GM23338 (cell line): ENCODE results near the gene ISG15. TPM values are rescaled to one million over a fixed set of nuclear protein-coding genes. Genes with fewer than 3 reads are reported as not detected.

Experiments used
- ATAC-seq: fragments of 200-7000 bp; cut with Tn5 transposase; 3 replicates; pipeline ENCODE4 v1.9.1; 2020
- DNase-seq: peaks from one replicate; pipeline ENCODE4 v3.0.0-alpha.2; 2015; ENCODE audit warnings: low spot score
- H2AFZ ChIP-seq: fragments of 200-600 bp; sonication (generic); 2 replicates; pipeline ENCODE4 v1.8.0; 2016; ENCODE audit warnings: antibody characterized with exemption, mild to moderate bottlenecking, moderate library complexity
- H3F3A ChIP-seq: fragments of 200-600 bp; sonication (generic); replicated peaks from 2 replicates; pipeline ENCODE4 v1.8.0; 2017; ENCODE audit warnings: antibody characterized with exemption, mixed run types, low read depth
- H3K27ac ChIP-seq: fragments of 200-600 bp; sonication (generic); 2 replicates; pipeline ENCODE4 v1.6.1; 2016; ENCODE audit warnings: low read depth
- H3K27me3 ChIP-seq: fragments of 200-600 bp; sonication (generic); 2 replicates; pipeline ENCODE4 v1.8.0; 2016; ENCODE audit warnings: mild to moderate bottlenecking, mixed run types, moderate library complexity; ENCODE audit not compliant: insufficient read depth
- H3K36me3 ChIP-seq: fragments of 200-600 bp; sonication (generic); 2 replicates; pipeline ENCODE4 v1.8.0; 2016; ENCODE audit warnings: mild to moderate bottlenecking; ENCODE audit not compliant: insufficient read depth
- H3K4me1 ChIP-seq: fragments of 200-600 bp; sonication (generic); 2 replicates; pipeline ENCODE4 v1.8.0; 2016; ENCODE audit warnings: mild to moderate bottlenecking, moderate library complexity; ENCODE audit not compliant: insufficient read depth
- H3K4me2 ChIP-seq: fragments of 200-600 bp; sonication (generic); 2 replicates; pipeline ENCODE4 v1.7.1; 2017; ENCODE audit warnings: mixed run types
- H3K4me3 ChIP-seq: fragments of 200-600 bp; sonication (generic); 2 replicates; pipeline ENCODE4 v1.6.1; 2016; ENCODE audit warnings: mixed run types
- H3K79me2 ChIP-seq: fragments of 200-600 bp; sonication (generic); replicated peaks from 2 replicates; pipeline ENCODE4 v1.8.0; 2017; ENCODE audit warnings: mild to moderate bottlenecking; ENCODE audit not compliant: insufficient read depth
- H3K9me2 ChIP-seq: fragments of 200-600 bp; sonication (generic); 2 replicates; pipeline ENCODE4 v1.8.0; 2017; ENCODE audit not compliant: insufficient read depth
- H4K20me1 ChIP-seq: fragments of 200-600 bp; sonication (generic); replicated peaks from 2 replicates; pipeline ENCODE4 v1.8.0; 2017; ENCODE audit warnings: mild to moderate bottlenecking; ENCODE audit not compliant: insufficient read depth
- H3K27ac Mint-ChIP-seq: 2 replicates; pipeline ENCODE4 v1.8.0; 2020; ENCODE audit warnings: inconsistent platforms, mild to moderate bottlenecking, moderate library complexity, mixed read lengths
- H3K27me3 Mint-ChIP-seq: 3 replicates; pipeline ENCODE4 v1.8.0; 2022; ENCODE audit warnings: low read depth, mild to moderate bottlenecking, moderate library complexity, mixed read lengths, inconsistent platforms; ENCODE audit not compliant: insufficient read depth, poor library complexity
- H3K36me3 Mint-ChIP-seq: 3 replicates; pipeline ENCODE4 v1.8.0; 2021; ENCODE audit warnings: low read depth, mild to moderate bottlenecking, inconsistent platforms, moderate library complexity, mixed read lengths
- H3K4me1 Mint-ChIP-seq: 3 replicates; pipeline ENCODE4 v1.8.0; 2020; ENCODE audit warnings: mild to moderate bottlenecking, inconsistent platforms, mixed read lengths
- H3K4me3 Mint-ChIP-seq: 3 replicates; pipeline ENCODE4 v1.8.0; 2021; ENCODE audit warnings: moderate library complexity, mild to moderate bottlenecking, inconsistent platforms, mixed read lengths
- H3K9me3 Mint-ChIP-seq: 3 replicates; pipeline ENCODE4 v1.8.0; 2020; ENCODE audit warnings: moderate library complexity, mild to moderate bottlenecking, inconsistent platforms, mixed read lengths
- CREB1 ChIP-seq: fragments of 250-450 bp; sonication (Bioruptor Pico); IDR thresholded peaks from 2 replicates; pipeline ENCODE4 v1.5.0; 2020; ENCODE audit warnings: low read depth, mild to moderate bottlenecking, moderate library complexity
- CTCF ChIP-seq, 2 experiments: fragments of 200-600 bp in 1 of 2; sonication (generic) in 1 of 2; conservative IDR thresholded peaks; 2 replicates each; pipeline versions ENCODE4 v1.5.1 to v1.6.1; 2016 to 2017; ENCODE audit warnings: antibody characterized with exemption in 2 of 2, low read depth in 2 of 2, mild to moderate bottlenecking in 2 of 2, moderate library complexity in 1 of 2
- ETS1 ChIP-seq: IDR thresholded peaks from 2 replicates; pipeline ENCODE4 v1.6.1; 2016; ENCODE audit warnings: antibody characterized with exemption
- EZH2 ChIP-seq: fragments of 200-600 bp; sonication (generic); IDR thresholded peaks from one replicate; pipeline ENCODE4 v1.8.0; 2017; ENCODE audit warnings: antibody characterized with exemption, mild to moderate bottlenecking, low read depth; ENCODE audit not compliant: unreplicated experiment
- EZH2phosphoT487 ChIP-seq: fragments of 200-600 bp; sonication (generic); IDR thresholded peaks from one replicate; pipeline ENCODE4 v1.8.1; 2018; ENCODE audit warnings: antibody characterized with exemption; ENCODE audit not compliant: unreplicated experiment
- NANOG ChIP-seq: IDR thresholded peaks from 2 replicates; pipeline ENCODE4 v1.6.1; 2016; ENCODE audit warnings: antibody characterized with exemption, borderline replicate concordance
- POLR2AphosphoS5 ChIP-seq: IDR thresholded peaks from 2 replicates; pipeline ENCODE4 v1.6.1; 2016; ENCODE audit warnings: antibody characterized with exemption, low read depth
- STAT1 ChIP-seq: IDR thresholded peaks from one replicate; pipeline ENCODE4 v1.6.1; 2016; ENCODE audit warnings: antibody characterized with exemption; ENCODE audit not compliant: unreplicated experiment
- ZNF114 ChIP-seq: fragments of 250-450 bp; sonication (Bioruptor Pico); IDR thresholded peaks from 2 replicates; pipeline ENCODE4 v1.5.0; 2020; ENCODE audit warnings: mild to moderate bottlenecking, moderate library complexity
- ZNF331 ChIP-seq: fragments of 250-450 bp; sonication (Bioruptor Pico); IDR thresholded peaks from 2 replicates; pipeline ENCODE4 v1.5.0; 2020; ENCODE audit warnings: low read depth, mild to moderate bottlenecking, moderate library complexity
- ZNF462 ChIP-seq: fragments of 250-450 bp; sonication (Bioruptor Pico); IDR thresholded peaks from 2 replicates; pipeline ENCODE4 v1.5.0; 2020; ENCODE audit warnings: mild to moderate bottlenecking, moderate library complexity
- polyA plus RNA-seq: library from polyadenylated mRNA; unstranded; fragments of >200 nt; fragmentation: Nextera tagmentation; extraction: Ambion mirVana; gene quantifications from 2 replicates; pipeline ENCODE4 v1.2.1, GENCODE V29; 2016
- total RNA-seq: library from RNA; depleted of rRNA; stranded (reverse); fragments of >200 nt; shearing (Covaris generic); gene quantifications from 2 replicates; pipeline ENCODE4 v1.2.3, GENCODE V29; 2014

The ISG15 gene
- total and polyA plus RNA-seq, 2 experiments from 2014 or later = 52.9 to 101 TPM

- TF ChIP-seq EZH2 (no peak), STAT1 (no peak), ZNF114 (no peak)
Observed at GRCh38 chr1:1048765-1049164, 35.5 kb downstream of the ISG15 start (continued).

GRCh38 chr1:1049318-1050165, 36.2 kb downstream of the ISG15 start:
- peaks cover 6% of the 10 kb centered on the region for H3K27me3 Mint-ChIP-seq
- H3K36me3 Mint-ChIP-seq = peaks cover 32% of the 10 kb centered on the region
- Histone ChIP-seq H3K4me2 (no peak overlapping the region), H3K36me3 (peaks cover 4% of the 10 kb centered on the region; the same call in 1 of the 2 replicates), H4K20me1 (no peaks in the 10 kb centered on the region), H3K27ac (no peak overlapping the region), H3K9me2 (no peaks in the 10 kb centered on the region), H3K79me2 (no peaks in the 10 kb centered on the region), H3K27me3 (no peaks in the 10 kb centered on the region), H2AFZ (no peak overlapping the region), H3F3A (0 out of 2 replicates have a peak, but pooled peaks cover 13% of the 10 kb centered on the region), H3K4me1 (no peaks in the 10 kb centered on the region), H3K4me3 (no peak overlapping the region)
- no peaks in the 10 kb centered on the region for H3K4me1 Mint-ChIP-seq
- H3K27ac Mint-ChIP-seq = no peak overlapping the region
- no peak overlapping the region for H3K4me3 Mint-ChIP-seq
- no peak for DNase-seq
- peaks cover 2% of the 10 kb centered on the region; the same call in 1 of the 3 replicates for H3K9me3 Mint-ChIP-seq
- ATAC-seq = no peak
- TF ChIP-seq POLR2AphosphoS5 = no peak
- TF ChIP-seq CREB1 (CRISPR knock-in tag) = no peak
- no peak for TF ChIP-seq STAT1
- TF ChIP-seq ZNF114 = no peak
- no peak for TF ChIP-seq EZH2
- no peak for TF ChIP-seq ZNF462 (CRISPR knock-in tag)
- TF ChIP-seq CTCF (conservative IDR thresholded peaks at IDR 0.05; ENCODE audit: low read depth in 2 of 2) = no peak
- TF ChIP-seq ETS1 = no peak
- no peak for TF ChIP-seq EZH2phosphoT487
- no peak for TF ChIP-seq NANOG
- TF ChIP-seq ZNF331 (CRISPR knock-in tag) = no peak
